Esophagus muscularis mucosa (tissue), 4 donors: Measurements from ENCODE around the gene ACLY. TPM values are rescaled to one million over a fixed set of nuclear protein-coding genes. Genes with fewer than 3 reads are reported as not detected.
"Not testable (repeated sequence)": the region's sequence is repeated elsewhere in the genome, so short reads cannot be mapped to it uniquely, and the experiment has no call there.

Source experiments
- DNase-seq: peaks from one replicate; pipeline ENCODE4 v3.0.0-alpha.2; 2017; ENCODE audit errors: extremely low spot score
- H3K27ac ChIP-seq, 4 donors: fragments of 200-600 bp; sonication (generic); replicated peaks in 1 of 4; 1 replicate in 3 of 4; 2 replicates in 1 of 4; pipeline ENCODE4 v1.5.1; 2016 to 2019; ENCODE audit warnings: mild to moderate bottlenecking in 1 of 4
- H3K27me3 ChIP-seq, 4 donors: fragments of 200-600 bp; sonication (generic); one replicate each; pipeline versions ENCODE4 v1.5.1 to v1.6.0; 2016 to 2019
- H3K36me3 ChIP-seq, 4 donors: fragments of 200-600 bp; sonication (generic); one replicate each; pipeline ENCODE4 v1.5.1; 2016 to 2019
- H3K4me1 ChIP-seq, 4 donors: fragments of 200-600 bp; sonication (generic); one replicate each; pipeline ENCODE4 v1.5.1; 2016 to 2019
- H3K4me3 ChIP-seq, 4 donors: fragments of 200-600 bp; sonication (generic); 1 replicate in 2 of 4; 2 replicates in 2 of 4; pipeline ENCODE4 v1.5.1; 2016 to 2019; ENCODE audit warnings: mild to moderate bottlenecking in 4 of 4, moderate library complexity in 1 of 4
- H3K9me3 ChIP-seq, 4 donors: fragments of 200-600 bp; sonication (generic); 1 replicate in 3 of 4; 2 replicates in 1 of 4; pipeline ENCODE4 v1.5.1; 2016 to 2019
- CTCF ChIP-seq, 3 experiments: fragments of 200-600 bp in 2 of 3; fragments of 450-650 bp in 1 of 3; sonication (generic) in 2 of 3; IDR thresholded peaks; one replicate each; pipeline ENCODE4 v1.5.1; 2017 to 2019; ENCODE audit warnings: antibody characterized with exemption in 3 of 3, mild to moderate bottlenecking in 2 of 3, moderate library complexity in 1 of 3
- EP300 ChIP-seq: sonication (generic); formaldehyde crosslinking; IDR thresholded peaks from one replicate; pipeline ENCODE4 v1.6.1; 2017; ENCODE audit warnings: antibody characterized with exemption
- POLR2A ChIP-seq: fragments of 450-650 bp; IDR thresholded peaks from one replicate; pipeline ENCODE4 v1.6.1; 2017; ENCODE audit warnings: antibody characterized with exemption, moderate library complexity, mild to moderate bottlenecking, low read depth
- POLR2AphosphoS5 ChIP-seq, 2 donors: sonication (generic); formaldehyde crosslinking; IDR thresholded peaks; one replicate each; pipeline ENCODE4 v1.6.1; 2017; ENCODE audit warnings: antibody characterized with exemption in 2 of 2
- WGBS: methylation state at CpG from one replicate; pipeline ENCODE4 v1.1.5; 2018; 5-methylcytosine and 5-hydroxymethylcytosine counted together
- intact Hi-C: fragments of 100-400 bp; cut with DNase I; formaldehyde crosslinking; loops from one replicate; pipeline ENCODE4 v1.15.1; 2023
- total RNA-seq, 4 donors: library from RNA; depleted of rRNA; stranded (reverse); fragments of >200 nt; gene quantifications; one replicate each; pipeline versions ENCODE4 v1.1.0 to v1.2.1, GENCODE V29; 2016

ACLY gene
- total RNA-seq, 4 donors from 2014 or later: 52.3 to 87.7 (median 71.3) TPM

- H3K27me3 ChIP-seq: no peaks in the 10 kb centered on the region
- 93% methylated on average over 4 of the region's 4 CpGs for WGBS
- DNase-seq: no peak
- TF ChIP-seq CTCF (IDR thresholded peaks at IDR 0.05) (no peak), EP300 (no peak), POLR2AphosphoS5 (IDR thresholded peaks at IDR 0.05) (no peak), POLR2A (no peak)
- H3K27ac ChIP-seq: no peak overlapping the region
- H3K9me3 ChIP-seq: no peaks in the 10 kb centered on the region
- intact Hi-C loops: no loop called here
- H3K36me3 ChIP-seq: peaks cover 57 to 88% (median 78%) of the 10 kb centered on the region in 4 donors
- H3K4me3 ChIP-seq: no peak overlapping the region
- no peaks in the 10 kb centered on the region for H3K4me1 ChIP-seq
These were observed 38.6 kb downstream of the ACLY start for GRCh38 chr17:41880130-41880529.

GRCh38 chr17:41874293-41874670 is 44.5 kb downstream of the ACLY start:
- 92% methylated on average over 9 of the region's 9 CpGs for WGBS
- not testable (repeated sequence) for DNase-seq

GRCh38 chr17:41873559-41874292 is 45.0 kb downstream of the ACLY start:
- Histone ChIP-seq H3K4me3 (no peak overlapping the region), H3K27ac (no peak overlapping the region), H3K36me3 (peaks cover 45 to 90% (median 83%) of the 10 kb centered on the region in 4 donors), H3K9me3 (no peaks in the 10 kb centered on the region), H3K27me3 (no peaks in the 10 kb centered on the region), H3K4me1 (no peaks in the 10 kb centered on the region)
- TF ChIP-seq POLR2AphosphoS5 (IDR thresholded peaks at IDR 0.05) (no peak), EP300 (no peak), POLR2A (no peak), CTCF (IDR thresholded peaks at IDR 0.05) (no peak)
- WGBS: 96% methylated on average over 10 of the region's 10 CpGs
- intact Hi-C loops: no loop called here
- DNase-seq: no peak

More at GRCh38 chr17:41874293-41874670, 44.5 kb downstream of the ACLY start:
- H3K4me1 ChIP-seq, H3K27ac ChIP-seq, H3K4me3 ChIP-seq, H3K9me3 ChIP-seq, intact Hi-C loops, H3K27me3 ChIP-seq: not testable (repeated sequence)
- peaks cover 41 to 89% (median 85%) of the 10 kb centered on the region in 4 donors for H3K36me3 ChIP-seq

GRCh38 chr17:41871789-41872188 is 47.0 kb downstream of the ACLY start:
- WGBS: 87% methylated on average over 4 of the region's 10 CpGs
- intact Hi-C loops: no loop called here
- DNase-seq: no peak
- no peaks in the 10 kb centered on the region for H3K27me3 ChIP-seq
- no peaks in the 10 kb centered on the region for H3K9me3 ChIP-seq
- TF ChIP-seq CTCF (IDR thresholded peaks at IDR 0.05): no peak
- TF ChIP-seq POLR2AphosphoS5 (IDR thresholded peaks at IDR 0.05): no peak
- no peak for TF ChIP-seq EP300
- no peak for TF ChIP-seq POLR2A
- no peaks in the 10 kb centered on the region for H3K4me1 ChIP-seq
- peaks cover 31 to 87% (median 80%) of the 10 kb centered on the region in 4 donors for H3K36me3 ChIP-seq
- no peak overlapping the region for H3K4me3 ChIP-seq
- no peak overlapping the region for H3K27ac ChIP-seq

GRCh38 chr17:41870627-41871026 is 48.1 kb downstream of the ACLY start:
- intact Hi-C loops: no loop called here
- H3K27ac ChIP-seq: no peak overlapping the region
- WGBS: 88% methylated on average over 7 of the region's 7 CpGs
- H3K27me3 ChIP-seq: no peaks in the 10 kb centered on the region
- no peak for DNase-seq
- no peaks in the 10 kb centered on the region for H3K9me3 ChIP-seq
- H3K36me3 ChIP-seq: peaks cover 31 to 84% (median 76%) of the 10 kb centered on the region in 4 donors
- H3K4me3 ChIP-seq: no peak overlapping the region
- H3K4me1 ChIP-seq: peaks cover 0 to 1% (median 0%) of the 10 kb centered on the region in 4 donors
- TF ChIP-seq EP300: no peak
- no peak for TF ChIP-seq CTCF (IDR thresholded peaks at IDR 0.05)
- no peak for TF ChIP-seq POLR2A
- no peak for TF ChIP-seq POLR2AphosphoS5 (IDR thresholded peaks at IDR 0.05)
